Thyroid gland (tissue), 4 donors: ENCODE results near the gene EPM2A.

Experiments used
- POLR2A ChIP-seq, 2 donors: fragments of 450-650 bp; IDR thresholded peaks; one replicate each; pipeline ENCODE4 v1.6.1; 2017; ENCODE audit warnings: antibody characterized with exemption in 2 of 2, mild to moderate bottlenecking in 2 of 2, moderate library complexity in 1 of 2
- TF ChIP-seq, protein P1 (sequence below), 6 experiments: fragments of 200-600 bp in 3 of 6; fragments of 450-650 bp in 3 of 6; sonication (generic) in 3 of 6; IDR thresholded peaks; one replicate each; pipeline ENCODE4 v1.5.1; 2016 to 2019; ENCODE audit warnings: antibody characterized with exemption in 6 of 6, mild to moderate bottlenecking in 2 of 6, inconsistent platforms in 1 of 6, moderate library complexity in 1 of 6

DNA sequence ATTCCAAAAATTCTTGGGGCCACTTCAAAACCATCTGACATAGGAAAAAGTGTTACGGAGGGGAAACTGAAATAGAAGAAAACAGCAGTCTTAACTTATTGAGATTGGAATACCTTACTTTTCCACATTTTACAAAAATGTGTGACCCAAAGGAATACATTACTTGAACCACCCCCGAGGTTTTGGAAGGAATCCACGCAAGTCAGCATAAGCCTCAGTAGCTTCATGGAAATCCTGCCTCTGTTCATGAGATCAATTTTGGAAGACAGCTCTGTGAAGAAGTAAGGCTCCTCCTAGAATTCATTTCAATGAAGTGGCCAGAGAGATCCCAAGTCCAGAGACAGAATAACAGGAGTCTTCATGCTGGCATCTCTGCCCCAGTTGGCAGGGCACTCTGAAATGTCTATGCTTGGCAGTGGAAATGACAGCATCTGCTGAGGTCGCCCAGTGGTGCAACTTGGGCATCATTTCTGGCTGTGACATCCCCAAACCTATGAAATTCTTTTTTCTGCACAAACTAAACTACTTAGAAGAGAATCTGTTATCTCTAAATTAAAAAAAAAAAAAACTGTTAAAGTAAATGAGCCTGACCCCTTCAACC, 132.5 kb downstream of the EPM2A start:
- TF ChIP-seq, protein P1, sequence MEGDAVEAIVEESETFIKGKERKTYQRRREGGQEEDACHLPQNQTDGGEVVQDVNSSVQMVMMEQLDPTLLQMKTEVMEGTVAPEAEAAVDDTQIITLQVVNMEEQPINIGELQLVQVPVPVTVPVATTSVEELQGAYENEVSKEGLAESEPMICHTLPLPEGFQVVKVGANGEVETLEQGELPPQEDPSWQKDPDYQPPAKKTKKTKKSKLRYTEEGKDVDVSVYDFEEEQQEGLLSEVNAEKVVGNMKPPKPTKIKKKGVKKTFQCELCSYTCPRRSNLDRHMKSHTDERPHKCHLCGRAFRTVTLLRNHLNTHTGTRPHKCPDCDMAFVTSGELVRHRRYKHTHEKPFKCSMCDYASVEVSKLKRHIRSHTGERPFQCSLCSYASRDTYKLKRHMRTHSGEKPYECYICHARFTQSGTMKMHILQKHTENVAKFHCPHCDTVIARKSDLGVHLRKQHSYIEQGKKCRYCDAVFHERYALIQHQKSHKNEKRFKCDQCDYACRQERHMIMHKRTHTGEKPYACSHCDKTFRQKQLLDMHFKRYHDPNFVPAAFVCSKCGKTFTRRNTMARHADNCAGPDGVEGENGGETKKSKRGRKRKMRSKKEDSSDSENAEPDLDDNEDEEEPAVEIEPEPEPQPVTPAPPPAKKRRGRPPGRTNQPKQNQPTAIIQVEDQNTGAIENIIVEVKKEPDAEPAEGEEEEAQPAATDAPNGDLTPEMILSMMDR (IDR thresholded peaks at IDR 0.05): no peak
- TF ChIP-seq POLR2A (IDR thresholded peaks at IDR 0.05): no peak
